ENCODE results near the gene GTSE1. TPM values are rescaled to one million over a fixed set of nuclear protein-coding genes. Genes with fewer than 3 reads are reported as not detected.

GTSE1 gene
- total RNA-seq, 1 experiment from 2014 or later, result 15.3 TPM

- no peak overlapping the region for H3K27ac ChIP-seq (ENCODE audit: low read length)
Measured at GRCh38 chr22:46362203-46362933, 65.7 kb downstream of the GTSE1 start.

GRCh38 chr22:46362934-46363515 is 66.4 kb downstream of the GTSE1 start:
- no peak for DNase-seq
- Histone ChIP-seq H3K9me2 (replicated peaks; ENCODE audit: insufficient read depth, low read length) (no peaks in the 10 kb centered on the region), H3K4me3 (ENCODE audit: low read length) (no peak overlapping the region), H3K4me2 (ENCODE audit: low read depth, low read length, poor library complexity, severe bottlenecking) (no peak overlapping the region), H3K27me3 (ENCODE audit: low read length) (no peaks in the 10 kb centered on the region), H2AFZ (ENCODE audit: low read length) (no peak overlapping the region), H3K79me2 (ENCODE audit: low read length) (no peaks in the 10 kb centered on the region), H3K9ac (ENCODE audit: low read length) (no peak overlapping the region), H3K9me3 (ENCODE audit: low read length) (no peaks in the 10 kb centered on the region), H3K4me1 (ENCODE audit: low read length) (peaks cover 24% of the 10 kb centered on the region), H4K20me1 (ENCODE audit: insufficient read depth, low read depth, low read length) (peaks cover 23% of the 10 kb centered on the region), H3K27ac (ENCODE audit: low read length) (no peak overlapping the region), H3K36me3 (ENCODE audit: insufficient read depth, low read length) (no peaks in the 10 kb centered on the region)

More at GRCh38 chr22:46362203-46362933, 65.7 kb downstream of the GTSE1 start:
- Histone ChIP-seq H4K20me1 (ENCODE audit: insufficient read depth, low read depth, low read length) (peaks cover 23% of the 10 kb centered on the region), H3K4me2 (ENCODE audit: low read depth, low read length, poor library complexity, severe bottlenecking) (no peak overlapping the region), H3K9me3 (ENCODE audit: low read length) (no peaks in the 10 kb centered on the region), H2AFZ (ENCODE audit: low read length) (no peak overlapping the region), H3K79me2 (ENCODE audit: low read length) (no peaks in the 10 kb centered on the region), H3K9me2 (replicated peaks; ENCODE audit: insufficient read depth, low read length) (no peaks in the 10 kb centered on the region), H3K4me1 (ENCODE audit: low read length) (peaks cover 22% of the 10 kb centered on the region), H3K36me3 (ENCODE audit: insufficient read depth, low read length) (0 out of 2 replicates have a peak, but pooled peaks cover 3% of the 10 kb centered on the region), H3K9ac (ENCODE audit: low read length) (no peak overlapping the region), H3K27me3 (ENCODE audit: low read length) (no peaks in the 10 kb centered on the region), H3K4me3 (ENCODE audit: low read length) (no peak overlapping the region)
- peak; percentile 65 for DNase-seq

GRCh38 chr22:46363611-46364321 is 67.1 kb downstream of the GTSE1 start:
- peaks cover 23% of the 10 kb centered on the region for H4K20me1 ChIP-seq (ENCODE audit: insufficient read depth, low read depth, low read length)
- no peak overlapping the region for H3K9ac ChIP-seq (ENCODE audit: low read length)
- no peaks in the 10 kb centered on the region for H3K27me3 ChIP-seq (ENCODE audit: low read length)
- H3K4me2 ChIP-seq (ENCODE audit: low read depth, low read length, poor library complexity, severe bottlenecking), result no peak overlapping the region
- H3K79me2 ChIP-seq (ENCODE audit: low read length), result no peaks in the 10 kb centered on the region
- H3K9me2 ChIP-seq (replicated peaks; ENCODE audit: insufficient read depth, low read length), result no peaks in the 10 kb centered on the region
- peaks cover 24% of the 10 kb centered on the region for H3K4me1 ChIP-seq (ENCODE audit: low read length)
- DNase-seq, result no peak
- no peak overlapping the region for H3K27ac ChIP-seq (ENCODE audit: low read length)
- H3K36me3 ChIP-seq (ENCODE audit: insufficient read depth, low read length), result no peaks in the 10 kb centered on the region
- no peak overlapping the region for H3K4me3 ChIP-seq (ENCODE audit: low read length)
- H3K9me3 ChIP-seq (ENCODE audit: low read length), result no peaks in the 10 kb centered on the region
- no peak overlapping the region for H2AFZ ChIP-seq (ENCODE audit: low read length)

- H2AFZ ChIP-seq (ENCODE audit: low read length), result no peak overlapping the region
- H3K4me2 ChIP-seq (ENCODE audit: low read depth, low read length, poor library complexity, severe bottlenecking), result peak overlapping the region; percentile 24
- no peaks in the 10 kb centered on the region for H3K79me2 ChIP-seq (ENCODE audit: low read length)
- peak; percentile 52 for DNase-seq
- H3K36me3 ChIP-seq (ENCODE audit: insufficient read depth, low read length), result no peaks in the 10 kb centered on the region
- H3K4me1 ChIP-seq (ENCODE audit: low read length), result peaks cover 24% of the 10 kb centered on the region
- H3K9me3 ChIP-seq (ENCODE audit: low read length), result no peaks in the 10 kb centered on the region
- H3K27me3 ChIP-seq (ENCODE audit: low read length), result no peaks in the 10 kb centered on the region
- H3K9ac ChIP-seq (ENCODE audit: low read length), result no peak overlapping the region
- no peak overlapping the region for H3K4me3 ChIP-seq (ENCODE audit: low read length)
- H4K20me1 ChIP-seq (ENCODE audit: insufficient read depth, low read depth, low read length), result peaks cover 23% of the 10 kb centered on the region
- no peak overlapping the region for H3K27ac ChIP-seq (ENCODE audit: low read length)
- no peaks in the 10 kb centered on the region for H3K9me2 ChIP-seq (replicated peaks; ENCODE audit: insufficient read depth, low read length)
Measured at GRCh38 chr22:46364341-46365165, 67.9 kb downstream of the GTSE1 start.

- Histone ChIP-seq H3K36me3 (ENCODE audit: insufficient read depth, low read length) (no peaks in the 10 kb centered on the region), H3K9me3 (ENCODE audit: low read length) (no peaks in the 10 kb centered on the region), H3K79me2 (ENCODE audit: low read length) (no peaks in the 10 kb centered on the region), H3K27me3 (ENCODE audit: low read length) (no peaks in the 10 kb centered on the region), H3K9me2 (replicated peaks; ENCODE audit: insufficient read depth, low read length) (no peaks in the 10 kb centered on the region), H3K4me1 (ENCODE audit: low read length) (peaks cover 24% of the 10 kb centered on the region), H3K4me3 (ENCODE audit: low read length) (no peak overlapping the region), H3K9ac (ENCODE audit: low read length) (no peak overlapping the region), H2AFZ (ENCODE audit: low read length) (no peak overlapping the region), H4K20me1 (ENCODE audit: insufficient read depth, low read depth, low read length) (peaks cover 23% of the 10 kb centered on the region), H3K27ac (ENCODE audit: low read length) (no peak overlapping the region), H3K4me2 (ENCODE audit: low read depth, low read length, poor library complexity, severe bottlenecking) (no peak overlapping the region)
- no peak for DNase-seq
Measured at GRCh38 chr22:46365166-46365624, 68.5 kb downstream of the GTSE1 start.

- no peak overlapping the region for H2AFZ ChIP-seq (ENCODE audit: low read length)
- H4K20me1 ChIP-seq (ENCODE audit: insufficient read depth, low read depth, low read length), result peaks cover 23% of the 10 kb centered on the region; the same call in 1 of the 2 replicates
- H3K9ac ChIP-seq (ENCODE audit: low read length), result no peak overlapping the region
- H3K4me3 ChIP-seq (ENCODE audit: low read length), result no peak overlapping the region
- H3K4me1 ChIP-seq (ENCODE audit: low read length), result peaks cover 24% of the 10 kb centered on the region
- no peak overlapping the region for H3K4me2 ChIP-seq (ENCODE audit: low read depth, low read length, poor library complexity, severe bottlenecking)
- no peaks in the 10 kb centered on the region for H3K36me3 ChIP-seq (ENCODE audit: insufficient read depth, low read length)
- no peaks in the 10 kb centered on the region for H3K79me2 ChIP-seq (ENCODE audit: low read length)
- no peak for DNase-seq
- no peak overlapping the region for H3K27ac ChIP-seq (ENCODE audit: low read length)
- H3K9me2 ChIP-seq (replicated peaks; ENCODE audit: insufficient read depth, low read length), result no peaks in the 10 kb centered on the region
- H3K27me3 ChIP-seq (ENCODE audit: low read length), result no peaks in the 10 kb centered on the region
- no peaks in the 10 kb centered on the region for H3K9me3 ChIP-seq (ENCODE audit: low read length)
Measured at GRCh38 chr22:46366327-46366731, 69.7 kb downstream of the GTSE1 start.

- Histone ChIP-seq H3K27ac (ENCODE audit: low read length) (no peak overlapping the region), H3K9me3 (ENCODE audit: low read length) (no peaks in the 10 kb centered on the region), H3K9ac (ENCODE audit: low read length) (no peak overlapping the region), H4K20me1 (ENCODE audit: insufficient read depth, low read depth, low read length) (peaks cover 18% of the 10 kb centered on the region; the same call in 1 of the 2 replicates), H3K36me3 (ENCODE audit: insufficient read depth, low read length) (no peaks in the 10 kb centered on the region), H3K4me3 (ENCODE audit: low read length) (no peak overlapping the region), H3K4me1 (ENCODE audit: low read length) (peaks cover 22% of the 10 kb centered on the region), H2AFZ (ENCODE audit: low read length) (no peak overlapping the region), H3K79me2 (ENCODE audit: low read length) (no peaks in the 10 kb centered on the region), H3K4me2 (ENCODE audit: low read depth, low read length, poor library complexity, severe bottlenecking) (peak overlapping the region; percentile 38), H3K27me3 (ENCODE audit: low read length) (no peaks in the 10 kb centered on the region), H3K9me2 (replicated peaks; ENCODE audit: insufficient read depth, low read length) (no peaks in the 10 kb centered on the region)
- peak; percentile 58 for DNase-seq
Measured at GRCh38 chr22:46366801-46367706, 70.4 kb downstream of the GTSE1 start.
